H9 (cell line): Measurements from ENCODE around the gene STARD4. TPM values are rescaled to one million over a fixed set of nuclear protein-coding genes. Genes with fewer than 3 reads are reported as not detected.

Experiments used
- DNase-seq: peaks from one replicate; pipeline ENCODE4 v3.0.0-alpha.2; 2017
- H2AFZ ChIP-seq: one replicate; pipeline ENCODE4 v1.6.1; 2013; ENCODE audit warnings: mild to moderate bottlenecking, low read length, control low read depth, moderate library complexity
- H2AK5ac ChIP-seq: 2 replicates; pipeline ENCODE4 v1.6.1; 2013; ENCODE audit warnings: low read length, control low read depth, mixed read lengths; ENCODE audit not compliant: insufficient read length
- H2BK120ac ChIP-seq: one replicate; pipeline ENCODE4 v1.6.1; 2013; ENCODE audit warnings: low read depth, mild to moderate bottlenecking, low read length, control low read depth, inconsistent platforms; ENCODE audit not compliant: poor library complexity, severe bottlenecking
- H2BK12ac ChIP-seq: 2 replicates; pipeline ENCODE4 v1.6.1; 2013; ENCODE audit warnings: low read length, control low read depth, mixed read lengths, low read depth; ENCODE audit not compliant: insufficient read length
- H2BK15ac ChIP-seq: 2 replicates; pipeline ENCODE4 v1.6.1; 2013; ENCODE audit warnings: low read depth, low read length, control low read depth
- H2BK20ac ChIP-seq: one replicate; pipeline ENCODE4 v1.6.1; 2013; ENCODE audit warnings: low read depth, mild to moderate bottlenecking, low read length, control low read depth, inconsistent platforms; ENCODE audit not compliant: poor library complexity, severe bottlenecking
- H2BK5ac ChIP-seq: 2 replicates; pipeline ENCODE4 v1.6.1; 2013; ENCODE audit warnings: low read length, control low read depth, mixed read lengths; ENCODE audit not compliant: insufficient read length
- H3K14ac ChIP-seq: 2 replicates; pipeline ENCODE4 v1.6.1; 2013; ENCODE audit warnings: low read length, control low read depth; ENCODE audit not compliant: insufficient read depth
- H3K18ac ChIP-seq: 2 replicates; pipeline ENCODE4 v1.6.1; 2013; ENCODE audit warnings: low read depth, mild to moderate bottlenecking, mixed read lengths, low read length, control low read depth; ENCODE audit not compliant: insufficient read length
- H3K23ac ChIP-seq: 2 replicates; pipeline ENCODE4 v1.6.1; 2013; ENCODE audit warnings: low read length, control low read depth, mixed read lengths, low read depth; ENCODE audit not compliant: insufficient read length
- H3K23me2 ChIP-seq: 2 replicates; pipeline ENCODE4 v1.6.1; 2013; ENCODE audit warnings: low read depth, mild to moderate bottlenecking, mixed read lengths, low read length, control low read depth; ENCODE audit not compliant: insufficient read length, poor library complexity, severe bottlenecking
- H3K27ac ChIP-seq: 2 replicates; pipeline ENCODE4 v1.5.1; 2013; ENCODE audit warnings: low read length, control low read depth, mixed read lengths, low read depth; ENCODE audit not compliant: insufficient read length
- H3K27me3 ChIP-seq: 2 replicates; pipeline ENCODE4 v1.6.1; 2013; ENCODE audit warnings: low read length, control low read depth, inconsistent platforms; ENCODE audit not compliant: insufficient read depth
- H3K4ac ChIP-seq: 2 replicates; pipeline ENCODE4 v1.6.1; 2013; ENCODE audit warnings: low read depth, mild to moderate bottlenecking, control low read depth, inconsistent platforms, low read length, moderate library complexity
- H3K4me1 ChIP-seq: 2 replicates; pipeline ENCODE4 v1.6.1; 2013; ENCODE audit warnings: low read length, control low read depth, inconsistent platforms; ENCODE audit not compliant: insufficient read depth
- H3K4me2 ChIP-seq: 2 replicates; pipeline ENCODE4 v1.6.1; 2013; ENCODE audit warnings: low read length, control low read depth, mixed read lengths; ENCODE audit not compliant: insufficient read length, insufficient read depth
- H3K56ac ChIP-seq: 2 replicates; pipeline ENCODE4 v1.6.1; 2013; ENCODE audit warnings: low read depth, mild to moderate bottlenecking, mixed read lengths, low read length, control low read depth; ENCODE audit not compliant: insufficient read length
- H3K79me1 ChIP-seq: 2 replicates; pipeline ENCODE4 v1.6.1; 2013; ENCODE audit warnings: low read depth, mild to moderate bottlenecking, moderate library complexity, low read length, control low read depth, inconsistent platforms; ENCODE audit not compliant: insufficient read depth, poor library complexity, severe bottlenecking
- H3K79me2 ChIP-seq: 2 replicates; pipeline ENCODE4 v1.6.1; 2013; ENCODE audit warnings: low read length, control low read depth, inconsistent platforms; ENCODE audit not compliant: insufficient read depth
- H3K9ac ChIP-seq: 2 replicates; pipeline ENCODE4 v1.6.1; 2013; ENCODE audit warnings: low read length, control low read depth, mixed read lengths; ENCODE audit not compliant: insufficient read length; ENCODE audit errors: extremely low read depth
- H3K9me3 ChIP-seq: one replicate; pipeline ENCODE4 v1.6.1; 2013; ENCODE audit warnings: low read depth, low read length, inconsistent platforms; ENCODE audit not compliant: control insufficient read depth
- H3T11ph ChIP-seq: one replicate; pipeline ENCODE4 v1.6.1; 2013; ENCODE audit warnings: mild to moderate bottlenecking, low read length, control low read depth, inconsistent platforms
- H4K20me1 ChIP-seq: one replicate; pipeline ENCODE4 v1.6.1; 2013; ENCODE audit not compliant: control insufficient read depth, insufficient read length, insufficient read depth
- H4K5ac ChIP-seq: 2 replicates; pipeline ENCODE4 v1.6.1; 2013; ENCODE audit warnings: low read depth, mild to moderate bottlenecking, mixed read lengths, low read length, control low read depth; ENCODE audit not compliant: insufficient read length
- H4K8ac ChIP-seq: replicated peaks from 2 replicates; pipeline ENCODE4 v1.6.1; 2013; ENCODE audit warnings: low read length, control low read depth, mixed read lengths, low read depth; ENCODE audit not compliant: insufficient read length
- H4K91ac ChIP-seq: 2 replicates; pipeline ENCODE4 v1.6.1; 2013; ENCODE audit warnings: low read depth, mild to moderate bottlenecking, moderate library complexity, mixed read lengths, low read length, control low read depth; ENCODE audit not compliant: insufficient read length
- H3K27ac Mint-ChIP-seq, 3 experiments: 2 replicates in 2 of 3; 3 replicates in 1 of 3; pipeline ENCODE4 v1.8.0; 2020 to 2021; ENCODE audit warnings: mixed read lengths in 3 of 3, mild to moderate bottlenecking in 1 of 3, moderate library complexity in 1 of 3
- H3K27me3 Mint-ChIP-seq: 2 replicates; pipeline ENCODE4 v1.8.0; 2021; ENCODE audit warnings: low read depth, mild to moderate bottlenecking, moderate library complexity, mixed read lengths
- H3K36me3 Mint-ChIP-seq, 3 experiments: 2 replicates in 2 of 3; 3 replicates in 1 of 3; pipeline ENCODE4 v1.8.0; 2020 to 2021; ENCODE audit warnings: low read depth in 3 of 3, mixed read lengths in 3 of 3; ENCODE audit not compliant: insufficient read depth in 1 of 3
- H3K4me1 Mint-ChIP-seq, 2 experiments: 2 replicates each; pipeline ENCODE4 v1.8.0; 2020; ENCODE audit warnings: mixed read lengths in 2 of 2
- H3K4me3 Mint-ChIP-seq, 2 experiments: 2 replicates in 1 of 2; 3 replicates in 1 of 2; pipeline ENCODE4 v1.8.0; 2020 to 2021; ENCODE audit warnings: mild to moderate bottlenecking in 2 of 2, mixed read lengths in 2 of 2, moderate library complexity in 1 of 2
- H3K9me3 Mint-ChIP-seq, 2 experiments: 2 replicates in 1 of 2; 3 replicates in 1 of 2; pipeline ENCODE4 v1.8.0; 2020; ENCODE audit warnings: mild to moderate bottlenecking in 2 of 2, mixed read lengths in 2 of 2, moderate library complexity in 1 of 2
- WGBS: extraction: QIAGEN DNeasy Blood & Tissue Kit; methylation state at CpG from one replicate; pipeline ENCODE4 v1.1.7; 2013; ENCODE audit warnings: missing lambda C conversion rate, low lambda C conversion rate, mixed read lengths; ENCODE audit not compliant: insufficient read length; ENCODE audit errors: extremely low coverage; 5-methylcytosine and 5-hydroxymethylcytosine counted together
- total RNA-seq: library from RNA; stranded (reverse); gene quantifications from 2 replicates; pipeline ENCODE4 v1.2.1, GENCODE V29; 2021
- TF ChIP-seq, protein P1 (sequence below): fragments of 200-600 bp; sonication (generic); conservative IDR thresholded peaks from 3 replicates; pipeline ENCODE4 v1.8.0; 2021; ENCODE audit warnings: antibody characterized with exemption, mild to moderate bottlenecking

STARD4 gene
- total RNA-seq, 1 experiment from 2014 or later = 28.7 TPM

DNA sequence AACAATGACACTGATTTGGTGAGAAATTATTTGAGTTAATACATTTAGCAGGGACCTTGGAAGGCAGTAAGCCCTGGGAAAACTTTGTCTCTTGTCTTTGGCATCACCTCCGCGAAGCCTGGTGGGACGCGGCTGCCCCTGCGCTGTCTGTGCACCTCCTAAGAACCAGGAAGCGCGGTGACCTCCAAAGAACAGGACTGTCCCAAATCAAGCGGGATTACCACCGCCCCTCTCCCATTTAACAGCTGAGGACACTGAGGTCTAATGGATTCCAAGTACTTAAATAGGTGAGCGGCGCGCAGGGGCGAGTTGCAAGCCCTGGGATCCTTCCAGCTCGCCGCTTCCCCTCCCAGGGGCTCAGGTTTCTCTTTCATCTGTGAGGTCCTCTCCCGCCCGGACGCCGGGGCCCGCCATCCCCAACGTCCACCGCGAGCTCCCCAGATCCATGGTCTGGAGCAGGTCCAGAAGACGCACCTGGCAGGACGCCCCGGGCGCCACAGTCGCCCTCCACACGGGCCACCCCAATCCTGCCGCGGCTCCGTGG lies 432 bp downstream of the STARD4 start:
- H3K36me3 Mint-ChIP-seq = no peaks in the 10 kb centered on the region; a peak in 1 of 7 replicates
- H3K27ac ChIP-seq = peak overlapping the region; percentile 34
- no peak overlapping the region for H2BK120ac ChIP-seq
- peak overlapping the region; percentile 81 for H3K4me2 ChIP-seq
- H4K91ac ChIP-seq = no peak overlapping the region
- H2BK12ac ChIP-seq = no peak overlapping the region
- no peak overlapping the region for H2AK5ac ChIP-seq
- no peaks in the 10 kb centered on the region for H3K27me3 Mint-ChIP-seq
- no peak overlapping the region for H4K5ac ChIP-seq
- no peaks in the 10 kb centered on the region for H3K9me3 ChIP-seq
- H3K79me1 ChIP-seq = no peaks in the 10 kb centered on the region
- peaks cover 45 to 57% of the 10 kb centered on the region in 2 experiments for H3K4me1 Mint-ChIP-seq
- peaks cover 37% of the 10 kb centered on the region for H3K79me2 ChIP-seq
- H3K27me3 ChIP-seq = no peaks in the 10 kb centered on the region
- no peak overlapping the region for H2BK5ac ChIP-seq
- peak overlapping the region; percentile 83 for H3K14ac ChIP-seq
- no peaks in the 10 kb centered on the region for H4K20me1 ChIP-seq
- H3K9me3 Mint-ChIP-seq = no peaks in the 10 kb centered on the region
- peak overlapping the region; percentile 66 for H3K18ac ChIP-seq
- H4K8ac ChIP-seq = no peak overlapping the region
- H3K56ac ChIP-seq = no peak overlapping the region
- H3K4ac ChIP-seq = no peak overlapping the region
- no peak overlapping the region for H2BK15ac ChIP-seq
- H3K9ac ChIP-seq = peak overlapping the region; percentile 75
- WGBS = no CpG with 5 or more reads among the region's 32 CpGs
- peak overlapping the region; percentile 93 to 99 (median 96) for H3K27ac Mint-ChIP-seq
- no peak for DNase-seq
- no peak overlapping the region for H3T11ph ChIP-seq
- H3K4me1 ChIP-seq = peaks cover 2% of the 10 kb centered on the region; the same call in 1 of the 2 replicates
- no peak overlapping the region for H2BK20ac ChIP-seq
- TF ChIP-seq, protein P1, sequence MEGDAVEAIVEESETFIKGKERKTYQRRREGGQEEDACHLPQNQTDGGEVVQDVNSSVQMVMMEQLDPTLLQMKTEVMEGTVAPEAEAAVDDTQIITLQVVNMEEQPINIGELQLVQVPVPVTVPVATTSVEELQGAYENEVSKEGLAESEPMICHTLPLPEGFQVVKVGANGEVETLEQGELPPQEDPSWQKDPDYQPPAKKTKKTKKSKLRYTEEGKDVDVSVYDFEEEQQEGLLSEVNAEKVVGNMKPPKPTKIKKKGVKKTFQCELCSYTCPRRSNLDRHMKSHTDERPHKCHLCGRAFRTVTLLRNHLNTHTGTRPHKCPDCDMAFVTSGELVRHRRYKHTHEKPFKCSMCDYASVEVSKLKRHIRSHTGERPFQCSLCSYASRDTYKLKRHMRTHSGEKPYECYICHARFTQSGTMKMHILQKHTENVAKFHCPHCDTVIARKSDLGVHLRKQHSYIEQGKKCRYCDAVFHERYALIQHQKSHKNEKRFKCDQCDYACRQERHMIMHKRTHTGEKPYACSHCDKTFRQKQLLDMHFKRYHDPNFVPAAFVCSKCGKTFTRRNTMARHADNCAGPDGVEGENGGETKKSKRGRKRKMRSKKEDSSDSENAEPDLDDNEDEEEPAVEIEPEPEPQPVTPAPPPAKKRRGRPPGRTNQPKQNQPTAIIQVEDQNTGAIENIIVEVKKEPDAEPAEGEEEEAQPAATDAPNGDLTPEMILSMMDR = no peak
- no peak overlapping the region for H2AFZ ChIP-seq
- H3K4me3 Mint-ChIP-seq = peak overlapping the region; percentile 85 to 96
- H3K23me2 ChIP-seq = no peaks in the 10 kb centered on the region
- H3K23ac ChIP-seq = no peak overlapping the region
